GM12878 (cell line): ENCODE data around the gene SLC9A3. TPM values are rescaled to one million over a fixed set of nuclear protein-coding genes. Genes with fewer than 3 reads are reported as not detected.

Experiments used
- ATAC-seq: fragments of 200-7000 bp; cut with Tn5 transposase; 3 replicates; pipeline ENCODE4 v1.9.1; 2020; ENCODE audit warnings: mild to moderate bottlenecking, moderate library complexity
- BruUV-seq: library from RNA; stranded (reverse); fragments of 400-500 nt; replicated peaks from 2 replicates; lab custom pipeline; 2021; lab: Mats Ljungman, UMichigan
- CTCF ChIA-PET: fragments of 300-600 bp; sonication (Branson Sonifier 250); formaldehyde crosslinking; extraction: SDS; loops from one replicate; lab custom pipeline; 2021; ENCODE audit warnings: inconsistent platforms; lab: Yijun Ruan, JAX
- POLR2A ChIA-PET: fragments of 350-600 bp; formaldehyde crosslinking; extraction: SDS; loops from one replicate; lab custom pipeline; 2021; ENCODE audit warnings: inconsistent platforms; lab: Charles Lee
- RAD21 ChIA-PET: fragments of 300-600 bp; sonication (Branson Sonifier 250); formaldehyde crosslinking; loops from one replicate; lab custom pipeline; 2023; ENCODE audit warnings: antibody characterized with exemption; ENCODE audit not compliant: unreplicated experiment; lab: Charles Lee
- SMC1A ChIA-PET: fragments of 300-600 bp; sonication (Branson Sonifier 250); formaldehyde crosslinking; loops from one replicate; lab custom pipeline; 2023; ENCODE audit not compliant: unreplicated experiment, uncharacterized antibody; lab: Charles Lee
- DNase-seq: peaks from one replicate; pipeline ENCODE4 v3.0.0-alpha.2; 2011; ENCODE audit warnings: low read depth, low spot score
- FAIRE-seq: peaks from 3 replicates; lab custom pipeline; 2011; peaks lifted over from hg19 to GRCh38; lab: Jason Lieb, UNC
- H2AFZ ChIP-seq: 2 replicates; pipeline ENCODE4 v1.6.0; 2011; ENCODE audit warnings: low read depth, low read length, control low read depth; ENCODE audit not compliant: control insufficient read depth
- H3K27ac ChIP-seq: 2 replicates; pipeline ENCODE4 v1.5.1; 2011; ENCODE audit warnings: control low read depth; ENCODE audit not compliant: control insufficient read depth, insufficient read depth
- H3K27me3 ChIP-seq, 2 experiments: replicated peaks in 1 of 2; 2 replicates each; pipeline versions ENCODE4 v1.6.0 to v1.6.1; 2011; ENCODE audit warnings: low read length in 1 of 2; ENCODE audit not compliant: control insufficient read depth in 2 of 2, insufficient read depth in 2 of 2
- H3K36me3 ChIP-seq, 2 experiments: 2 replicates each; pipeline ENCODE4 v1.5.1; 2011; ENCODE audit warnings: low read length in 1 of 2; ENCODE audit not compliant: control insufficient read depth in 2 of 2, insufficient read depth in 2 of 2
- H3K4me1 ChIP-seq: 2 replicates; pipeline ENCODE4 v1.6.1; 2011; ENCODE audit warnings: mild to moderate bottlenecking, low read length, moderate library complexity, mixed read lengths; ENCODE audit not compliant: control insufficient read depth, insufficient read depth
- H3K4me2 ChIP-seq: 2 replicates; pipeline ENCODE4 v1.6.0; 2011; ENCODE audit warnings: control low read depth; ENCODE audit not compliant: control insufficient read depth, insufficient read depth
- H3K4me3 ChIP-seq: fragments of 200-600 bp; sonication (generic); 2 replicates; pipeline ENCODE4 v1.5.1; 2016
- H3K79me2 ChIP-seq: 2 replicates; pipeline ENCODE4 v1.6.0; 2011; ENCODE audit warnings: low read length; ENCODE audit not compliant: control insufficient read depth, insufficient read depth
- H3K9ac ChIP-seq: 2 replicates; pipeline ENCODE4 v1.8.0; 2011; ENCODE audit warnings: low read length, control low read depth, mixed read lengths; ENCODE audit not compliant: control insufficient read depth, insufficient read depth
- H3K9me3 ChIP-seq: replicated peaks from 3 replicates; pipeline ENCODE4 v1.5.1; 2011; ENCODE audit warnings: mild to moderate bottlenecking, low read length; ENCODE audit not compliant: control insufficient read depth, insufficient read depth
- H4K20me1 ChIP-seq: 2 replicates; pipeline ENCODE4 v1.6.0; 2011; ENCODE audit not compliant: control insufficient read depth, insufficient read depth
- KDM1A ChIP-seq: fragments of 200-600 bp; sonication (generic); IDR thresholded peaks from 2 replicates; pipeline ENCODE4 v1.6.1; 2016; ENCODE audit warnings: borderline replicate concordance
- MYC ChIP-seq: IDR thresholded peaks from 2 replicates; pipeline ENCODE4 v1.6.1; 2011; ENCODE audit warnings: mild to moderate bottlenecking, low read length, moderate library complexity, inconsistent platforms; ENCODE audit not compliant: insufficient read depth, insufficient replicate concordance, insufficient read length, severe bottlenecking
- PAX5 ChIP-seq: IDR thresholded peaks from 2 replicates; pipeline ENCODE4 v1.6.1; 2011; ENCODE audit warnings: low read depth, low read length, borderline replicate concordance
- POU2F2 ChIP-seq: IDR thresholded peaks from 3 replicates; pipeline ENCODE4 v1.6.1; 2011; ENCODE audit warnings: low read depth, mild to moderate bottlenecking, low read length, borderline replicate concordance
- RAD21 ChIP-seq: IDR thresholded peaks from 2 replicates; pipeline ENCODE4 v1.6.1; 2011; ENCODE audit warnings: mild to moderate bottlenecking, low read depth, low read length, moderate library complexity; ENCODE audit not compliant: insufficient read depth
- RCOR1 ChIP-seq: conservative IDR thresholded peaks from 2 replicates; pipeline ENCODE4 v1.6.1; 2012; ENCODE audit warnings: low read depth, low read length, improper control_type of control experiment
- SMAD5 ChIP-seq: IDR thresholded peaks from 2 replicates; pipeline ENCODE4 v1.6.1; 2016; ENCODE audit warnings: antibody characterized with exemption, low read depth
- SUPT20H ChIP-seq: IDR thresholded peaks from 2 replicates; pipeline ENCODE4 v1.6.1; 2011; ENCODE audit warnings: low read depth, mild to moderate bottlenecking, low read length, moderate library complexity, borderline replicate concordance; ENCODE audit not compliant: control insufficient read depth
- WGBS: methylation state at CpG from one replicate; pipeline ENCODE4 v1.1.6; 2016; ENCODE audit warnings: low lambda C conversion rate; ENCODE audit not compliant: insufficient replicate concordance, insufficient coverage; ENCODE audit errors: missing lambda C conversion rate; 5-methylcytosine and 5-hydroxymethylcytosine counted together
- in situ Hi-C: fragments of 300-500 bp; cut with MboI; formaldehyde crosslinking; loops from 9 replicates; pipeline ENCODE4 v1.14.3; 2018; ENCODE audit warnings: mixed read lengths
- intact Hi-C: fragments of 100-400 bp; cut with micrococcal nuclease; formaldehyde crosslinking; loops from one replicate; pipeline ENCODE4 v1.14.2; 2022; ENCODE audit not compliant: unreplicated experiment
- polyA plus RNA-seq, 11 experiments: library from polyadenylated mRNA; depleted of rRNA in 4 of 11; unstranded in 6 of 11; stranded (reverse) in 5 of 11; fragments of >200 nt; fragmentation: Nextera tagmentation in 4 of 11; fragmentation: Illumina TruSeq in 1 of 11; extraction: Ambion mirVana in 4 of 11; extraction: Trizol in 1 of 11; gene quantifications; 1 replicate in 1 of 11; 2 replicates in 10 of 11; pipeline versions ENCODE4 v1.2.1 to v1.2.3, GENCODE V29; 2011 to 2016; ENCODE audit warnings: inconsistent platforms in 2 of 11, missing spikeins in 2 of 11, low read depth in 1 of 11
- total RNA-seq, 4 experiments: library from RNA; depleted of rRNA in 3 of 4; stranded (reverse); fragments of >200 nt in 3 of 4; fragmentation: Illumina TruSeq in 1 of 4; extraction: Trizol in 1 of 4; gene quantifications; 2 replicates each; pipeline versions ENCODE4 v1.2.1 to v1.2.3, GENCODE V29; 2013 to 2021
- TF ChIP-seq, protein P1 (sequence below): fragments of 450-650 bp; IDR thresholded peaks from 2 replicates; pipeline ENCODE4 v1.6.1; 2014; ENCODE audit warnings: mild to moderate bottlenecking
- TF ChIP-seq, protein P2 (sequence below): fragments of 450-650 bp; formaldehyde crosslinking; IDR thresholded peaks from 2 replicates; pipeline ENCODE4 v1.4.0; 2020; ENCODE audit warnings: mild to moderate bottlenecking, moderate library complexity
- TF ChIP-seq, protein P3 (sequence below): IDR thresholded peaks from 2 replicates; pipeline ENCODE4 v1.6.1; 2012; ENCODE audit warnings: low read length, inconsistent platforms

SLC9A3 gene
- total and polyA plus RNA-seq, 10 of the 15 experiments (the other 5 are each of a cell fraction or from before 2014, with no cell fraction given): 0.04 to 5.2 (median 2.3) TPM; not detected in 1

DNA sequence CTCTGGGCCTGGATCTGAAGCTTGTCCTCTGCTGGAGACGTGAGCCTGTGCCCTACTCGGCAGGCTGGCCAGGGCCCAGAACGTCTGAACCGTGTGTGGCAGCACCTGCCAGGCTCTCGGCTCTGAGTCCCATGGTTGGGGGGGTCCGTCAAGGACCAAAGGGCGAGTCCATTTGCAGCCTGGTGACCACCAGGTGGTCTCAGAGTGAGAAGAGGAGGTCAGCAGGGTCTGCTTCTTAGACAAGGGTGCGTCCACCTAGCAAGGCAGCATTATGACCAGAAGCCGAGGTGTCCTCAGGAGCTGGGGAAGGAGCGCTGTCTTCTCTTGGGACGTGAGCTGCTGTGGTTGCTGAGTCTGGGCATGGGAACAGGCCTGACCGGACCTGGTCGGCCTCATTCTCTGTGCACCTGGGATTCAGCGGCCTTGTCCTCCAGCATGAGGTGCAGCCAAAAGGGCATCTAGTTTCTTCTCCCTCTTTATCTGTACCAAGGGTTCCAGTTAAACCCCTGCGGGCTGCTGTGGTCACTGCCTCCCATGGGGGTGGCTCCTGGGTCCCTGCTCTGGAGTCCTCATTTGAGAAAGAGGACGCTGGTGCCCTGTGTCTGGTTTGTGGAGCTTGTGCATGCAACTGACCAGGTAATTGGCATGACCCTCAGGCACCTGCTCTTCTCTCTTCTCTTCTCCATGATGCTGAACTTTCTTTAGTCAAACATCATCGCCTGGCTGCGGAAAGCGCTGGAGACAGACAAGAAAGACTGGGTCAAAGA is 66.9 kb downstream of the SLC9A3 start (continued):
- TF ChIP-seq, protein P1, sequence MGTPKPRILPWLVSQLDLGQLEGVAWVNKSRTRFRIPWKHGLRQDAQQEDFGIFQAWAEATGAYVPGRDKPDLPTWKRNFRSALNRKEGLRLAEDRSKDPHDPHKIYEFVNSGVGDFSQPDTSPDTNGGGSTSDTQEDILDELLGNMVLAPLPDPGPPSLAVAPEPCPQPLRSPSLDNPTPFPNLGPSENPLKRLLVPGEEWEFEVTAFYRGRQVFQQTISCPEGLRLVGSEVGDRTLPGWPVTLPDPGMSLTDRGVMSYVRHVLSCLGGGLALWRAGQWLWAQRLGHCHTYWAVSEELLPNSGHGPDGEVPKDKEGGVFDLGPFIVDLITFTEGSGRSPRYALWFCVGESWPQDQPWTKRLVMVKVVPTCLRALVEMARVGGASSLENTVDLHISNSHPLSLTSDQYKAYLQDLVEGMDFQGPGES: no peak
- TF ChIP-seq SMAD5: no peak
- TF ChIP-seq MYC: no peak
- no peak for TF ChIP-seq RCOR1
- no peak for TF ChIP-seq PAX5

DNA sequence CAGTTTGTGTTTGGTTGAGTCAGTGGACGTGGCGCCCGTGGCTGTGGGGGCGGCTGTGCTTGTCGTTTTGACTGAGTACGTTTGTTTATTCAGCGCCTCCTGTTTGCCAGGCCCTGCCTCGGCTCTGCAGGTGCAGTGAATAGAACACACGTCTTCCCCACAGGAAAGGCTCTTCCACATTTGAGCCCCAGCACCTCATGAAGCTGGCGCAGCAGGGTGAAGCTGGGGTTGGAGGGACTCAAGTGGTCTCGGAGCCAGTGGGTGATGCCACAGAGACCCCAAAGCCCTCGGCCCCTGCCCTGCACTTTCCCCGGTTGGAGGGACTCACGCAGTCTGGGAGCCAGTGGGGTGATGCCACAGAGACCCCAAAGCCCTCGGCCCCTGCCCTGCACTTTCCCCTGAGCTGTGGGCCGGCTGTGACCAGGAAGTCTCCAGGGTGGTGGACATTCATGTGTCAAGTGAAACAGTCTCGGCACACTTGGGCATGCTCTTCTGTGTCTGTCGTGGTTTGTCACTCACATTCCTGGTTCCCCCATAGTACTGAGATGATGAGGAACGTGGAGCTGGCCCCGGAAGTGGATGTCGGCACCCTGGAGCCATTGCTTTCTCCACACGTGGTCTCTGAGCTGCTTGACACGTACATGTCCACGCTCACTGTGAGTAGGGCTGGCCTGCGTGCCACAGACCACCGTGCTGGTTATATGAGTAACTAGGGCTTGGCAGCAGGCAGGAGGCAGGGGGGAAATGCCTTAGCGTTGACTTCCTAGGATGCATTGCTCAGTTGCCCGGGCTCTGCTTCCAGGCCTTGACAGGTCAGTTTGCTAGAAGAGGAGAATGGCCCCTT is 67.7 kb downstream of the SLC9A3 start:
- in situ Hi-C loops (no loop called here), intact Hi-C loops (no loop called here)
- Histone ChIP-seq H4K20me1 (no peaks in the 10 kb centered on the region), H3K4me2 (no peak overlapping the region), H2AFZ (no peak overlapping the region), H3K27me3 (no peaks in the 10 kb centered on the region), H3K36me3 (peaks cover 35% of the 10 kb centered on the region in 2 experiments; a peak in 3 of 4 replicates), H3K9ac (no peak overlapping the region), H3K4me3 (no peak overlapping the region), H3K27ac (no peak overlapping the region), H3K4me1 (peaks cover 7% of the 10 kb centered on the region), H3K79me2 (peaks cover 24% of the 10 kb centered on the region), H3K9me3 (peaks cover 6% of the 10 kb centered on the region; the same call in 2 of the 3 replicates)
- ChIA-PET CTCF (interaction anchor here (3.0 kb wide), 1 partner anchor 11 kb away, joined by 13 read pairs; no protein-coding TSS in a partner anchor), RAD21 (no interaction called here), SMC1A (no interaction called here), POLR2A (interaction anchor here (1.0 to 1.1 kb wide), 2 partner anchors 10 to 31 kb away, joined by 3 to 4 read pairs; no protein-coding TSS in a partner anchor)
- ATAC-seq (no peak), DNase-seq (no peak), FAIRE-seq (no peak)
- BruUV-seq: no TSS peak
- 94% methylated on average over 28 of the region's 28 CpGs for WGBS
- TF ChIP-seq SUPT20H (no peak), RAD21 (no peak), KDM1A (no peak), POU2F2 (no peak)
- TF ChIP-seq, protein P2, sequence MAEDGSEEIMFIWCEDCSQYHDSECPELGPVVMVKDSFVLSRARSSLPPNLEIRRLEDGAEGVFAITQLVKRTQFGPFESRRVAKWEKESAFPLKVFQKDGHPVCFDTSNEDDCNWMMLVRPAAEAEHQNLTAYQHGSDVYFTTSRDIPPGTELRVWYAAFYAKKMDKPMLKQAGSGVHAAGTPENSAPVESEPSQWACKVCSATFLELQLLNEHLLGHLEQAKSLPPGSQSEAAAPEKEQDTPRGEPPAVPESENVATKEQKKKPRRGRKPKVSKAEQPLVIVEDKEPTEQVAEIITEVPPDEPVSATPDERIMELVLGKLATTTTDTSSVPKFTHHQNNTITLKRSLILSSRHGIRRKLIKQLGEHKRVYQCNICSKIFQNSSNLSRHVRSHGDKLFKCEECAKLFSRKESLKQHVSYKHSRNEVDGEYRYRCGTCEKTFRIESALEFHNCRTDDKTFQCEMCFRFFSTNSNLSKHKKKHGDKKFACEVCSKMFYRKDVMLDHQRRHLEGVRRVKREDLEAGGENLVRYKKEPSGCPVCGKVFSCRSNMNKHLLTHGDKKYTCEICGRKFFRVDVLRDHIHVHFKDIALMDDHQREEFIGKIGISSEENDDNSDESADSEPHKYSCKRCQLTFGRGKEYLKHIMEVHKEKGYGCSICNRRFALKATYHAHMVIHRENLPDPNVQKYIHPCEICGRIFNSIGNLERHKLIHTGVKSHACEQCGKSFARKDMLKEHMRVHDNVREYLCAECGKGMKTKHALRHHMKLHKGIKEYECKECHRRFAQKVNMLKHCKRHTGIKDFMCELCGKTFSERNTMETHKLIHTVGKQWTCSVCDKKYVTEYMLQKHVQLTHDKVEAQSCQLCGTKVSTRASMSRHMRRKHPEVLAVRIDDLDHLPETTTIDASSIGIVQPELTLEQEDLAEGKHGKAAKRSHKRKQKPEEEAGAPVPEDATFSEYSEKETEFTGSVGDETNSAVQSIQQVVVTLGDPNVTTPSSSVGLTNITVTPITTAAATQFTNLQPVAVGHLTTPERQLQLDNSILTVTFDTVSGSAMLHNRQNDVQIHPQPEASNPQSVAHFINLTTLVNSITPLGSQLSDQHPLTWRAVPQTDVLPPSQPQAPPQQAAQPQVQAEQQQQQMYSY (CRISPR knock-in tag): no peak
- TF ChIP-seq, protein P3, sequence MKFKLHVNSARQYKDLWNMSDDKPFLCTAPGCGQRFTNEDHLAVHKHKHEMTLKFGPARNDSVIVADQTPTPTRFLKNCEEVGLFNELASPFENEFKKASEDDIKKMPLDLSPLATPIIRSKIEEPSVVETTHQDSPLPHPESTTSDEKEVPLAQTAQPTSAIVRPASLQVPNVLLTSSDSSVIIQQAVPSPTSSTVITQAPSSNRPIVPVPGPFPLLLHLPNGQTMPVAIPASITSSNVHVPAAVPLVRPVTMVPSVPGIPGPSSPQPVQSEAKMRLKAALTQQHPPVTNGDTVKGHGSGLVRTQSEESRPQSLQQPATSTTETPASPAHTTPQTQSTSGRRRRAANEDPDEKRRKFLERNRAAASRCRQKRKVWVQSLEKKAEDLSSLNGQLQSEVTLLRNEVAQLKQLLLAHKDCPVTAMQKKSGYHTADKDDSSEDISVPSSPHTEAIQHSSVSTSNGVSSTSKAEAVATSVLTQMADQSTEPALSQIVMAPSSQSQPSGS: no peak
